A549 (cell line): Measurements from ENCODE around the gene MAVS.

Experiments used
- CTCF ChIP-seq: fragments of >200 bp; sonication (Bioruptor Twin); formaldehyde crosslinking; IDR thresholded peaks from 3 replicates; pipeline ENCODE4 v1.5.1; 2016
- RAD21 ChIP-seq, 2 experiments: fragments of >200 bp in 1 of 2; sonication (Bioruptor Twin) in 1 of 2; formaldehyde crosslinking in 1 of 2; IDR thresholded peaks in 1 of 2; conservative IDR thresholded peaks in 1 of 2; 2 replicates in 1 of 2; 3 replicates in 1 of 2; pipeline ENCODE4 v1.6.1; 2012 to 2018; ENCODE audit warnings: inconsistent platforms in 1 of 2

- no peak for TF ChIP-seq RAD21 (conservative IDR thresholded peaks at IDR 0.05 in 1 of 2, IDR thresholded peaks at IDR 0.05 in 1 of 2)
- no peak for TF ChIP-seq CTCF
Measured at GRCh38 chr20:3901706-3902440, 55.2 kb downstream of the MAVS start.
